GM12801 (cell line): ENCODE results near the gene UQCR11.

Source experiments
- TF ChIP-seq, protein P1 (sequence below): IDR thresholded peaks from one replicate; pipeline ENCODE4 v1.5.1; 2011; ENCODE audit warnings: control low read depth; ENCODE audit not compliant: insufficient read length; ENCODE audit errors: extremely low read depth

UQCR11 gene

DNA sequence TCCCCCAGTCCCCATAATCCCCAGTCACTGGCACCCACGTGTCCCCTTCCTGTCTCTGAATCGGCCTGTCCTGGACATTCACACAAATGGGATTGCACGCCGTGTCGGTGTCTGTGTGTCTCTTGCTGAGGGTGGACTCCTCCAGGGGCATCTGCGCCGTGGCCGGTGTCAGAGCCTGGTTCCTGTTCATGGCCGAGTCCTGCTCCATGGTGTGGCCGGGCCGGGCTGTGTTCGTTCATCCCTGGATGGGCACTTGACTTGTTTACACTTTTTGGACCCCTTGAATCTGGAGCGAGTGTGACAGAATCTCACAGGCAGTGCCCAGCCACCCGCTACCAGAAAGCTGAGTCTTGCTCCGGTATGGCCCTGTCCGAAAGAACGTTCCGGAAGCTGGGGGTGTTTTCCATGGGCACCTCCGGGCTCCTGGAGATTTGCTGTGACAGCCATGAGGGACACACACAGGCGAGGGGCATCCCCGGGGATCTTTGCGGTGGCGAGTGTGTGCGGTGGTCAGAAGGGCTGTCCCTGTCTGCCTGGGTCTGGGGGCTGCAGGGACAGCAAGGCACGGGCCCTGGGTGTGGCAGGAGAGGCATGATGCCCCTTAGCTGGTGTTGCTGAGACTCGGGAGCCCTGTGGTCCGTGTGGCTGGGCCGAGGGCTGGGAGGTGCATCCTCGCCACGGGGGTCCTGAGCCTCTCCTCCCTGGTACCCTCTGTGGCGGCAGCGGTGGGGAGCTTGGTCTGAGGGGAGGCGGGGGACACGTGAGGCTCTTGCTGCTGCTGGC is 30.7 kb downstream of the UQCR11 start:
- TF ChIP-seq, protein P1, sequence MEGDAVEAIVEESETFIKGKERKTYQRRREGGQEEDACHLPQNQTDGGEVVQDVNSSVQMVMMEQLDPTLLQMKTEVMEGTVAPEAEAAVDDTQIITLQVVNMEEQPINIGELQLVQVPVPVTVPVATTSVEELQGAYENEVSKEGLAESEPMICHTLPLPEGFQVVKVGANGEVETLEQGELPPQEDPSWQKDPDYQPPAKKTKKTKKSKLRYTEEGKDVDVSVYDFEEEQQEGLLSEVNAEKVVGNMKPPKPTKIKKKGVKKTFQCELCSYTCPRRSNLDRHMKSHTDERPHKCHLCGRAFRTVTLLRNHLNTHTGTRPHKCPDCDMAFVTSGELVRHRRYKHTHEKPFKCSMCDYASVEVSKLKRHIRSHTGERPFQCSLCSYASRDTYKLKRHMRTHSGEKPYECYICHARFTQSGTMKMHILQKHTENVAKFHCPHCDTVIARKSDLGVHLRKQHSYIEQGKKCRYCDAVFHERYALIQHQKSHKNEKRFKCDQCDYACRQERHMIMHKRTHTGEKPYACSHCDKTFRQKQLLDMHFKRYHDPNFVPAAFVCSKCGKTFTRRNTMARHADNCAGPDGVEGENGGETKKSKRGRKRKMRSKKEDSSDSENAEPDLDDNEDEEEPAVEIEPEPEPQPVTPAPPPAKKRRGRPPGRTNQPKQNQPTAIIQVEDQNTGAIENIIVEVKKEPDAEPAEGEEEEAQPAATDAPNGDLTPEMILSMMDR: no peak

DNA sequence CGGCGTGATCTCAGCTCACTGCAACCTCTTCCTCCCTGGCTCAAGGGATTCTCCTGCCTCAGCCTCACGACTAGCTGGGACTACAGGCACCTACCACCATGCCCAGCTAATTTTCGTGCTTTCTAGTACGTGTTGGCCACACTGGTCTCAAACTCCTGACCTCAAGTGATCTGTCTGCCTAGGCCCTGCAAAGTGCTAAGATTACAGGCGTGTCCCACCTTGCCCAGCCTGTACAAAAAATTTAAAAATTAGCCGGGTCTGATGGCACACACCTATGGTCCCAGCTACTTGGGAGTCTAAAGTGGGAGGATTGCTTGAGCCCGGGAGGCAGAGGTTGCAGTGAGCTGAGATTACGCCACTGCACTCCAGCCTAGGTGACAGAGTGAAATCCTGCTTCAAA is 32.5 kb downstream of the UQCR11 start:
- TF ChIP-seq, protein P1: no peak

DNA sequence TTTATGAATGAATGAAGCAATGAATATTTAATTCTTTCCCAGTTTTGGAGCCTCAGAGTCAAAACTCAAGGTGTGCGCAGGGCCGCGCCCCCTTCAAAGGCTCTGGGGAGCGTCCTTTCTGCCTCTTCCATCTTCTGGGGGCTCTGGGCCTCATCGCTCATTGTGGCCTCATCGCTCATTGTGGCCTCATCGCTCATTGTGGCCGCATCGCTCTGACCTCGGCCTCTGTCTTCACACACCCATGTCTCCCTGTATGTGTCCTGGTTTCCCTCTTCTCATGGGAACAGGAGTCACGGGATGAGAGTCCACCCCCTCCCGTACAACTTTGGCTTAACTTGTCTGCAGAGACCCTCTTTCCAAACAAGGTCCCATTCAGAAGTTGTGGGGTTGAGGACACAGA is 33.9 kb downstream of the UQCR11 start:
- TF ChIP-seq, protein P1: no peak

GRCh38 chr19:1570836-1571235 is 34.4 kb downstream of the UQCR11 start:
- TF ChIP-seq, protein P1: no peak

DNA sequence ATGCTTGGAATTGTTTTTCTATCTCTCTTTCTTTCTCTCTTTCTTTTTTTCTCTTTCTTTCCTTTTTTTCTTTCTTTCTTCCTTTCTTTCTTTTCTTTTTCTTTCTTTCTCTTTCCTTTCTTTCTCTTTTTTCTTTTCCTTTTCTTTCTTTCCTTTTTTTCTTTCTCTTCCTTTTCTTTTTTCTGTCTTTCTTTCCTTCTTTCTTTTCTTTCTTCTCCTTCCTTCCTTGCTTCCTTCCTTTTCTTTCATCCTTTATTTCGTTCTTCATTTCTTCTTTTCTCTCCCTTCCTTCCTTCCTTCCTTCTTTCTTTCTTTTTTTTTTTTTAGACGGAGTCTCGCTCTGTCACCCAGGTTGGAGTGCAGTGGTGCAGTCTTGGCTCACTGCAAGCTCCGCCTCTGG is 35.3 kb downstream of the UQCR11 start:
- TF ChIP-seq, protein P1: no peak

DNA sequence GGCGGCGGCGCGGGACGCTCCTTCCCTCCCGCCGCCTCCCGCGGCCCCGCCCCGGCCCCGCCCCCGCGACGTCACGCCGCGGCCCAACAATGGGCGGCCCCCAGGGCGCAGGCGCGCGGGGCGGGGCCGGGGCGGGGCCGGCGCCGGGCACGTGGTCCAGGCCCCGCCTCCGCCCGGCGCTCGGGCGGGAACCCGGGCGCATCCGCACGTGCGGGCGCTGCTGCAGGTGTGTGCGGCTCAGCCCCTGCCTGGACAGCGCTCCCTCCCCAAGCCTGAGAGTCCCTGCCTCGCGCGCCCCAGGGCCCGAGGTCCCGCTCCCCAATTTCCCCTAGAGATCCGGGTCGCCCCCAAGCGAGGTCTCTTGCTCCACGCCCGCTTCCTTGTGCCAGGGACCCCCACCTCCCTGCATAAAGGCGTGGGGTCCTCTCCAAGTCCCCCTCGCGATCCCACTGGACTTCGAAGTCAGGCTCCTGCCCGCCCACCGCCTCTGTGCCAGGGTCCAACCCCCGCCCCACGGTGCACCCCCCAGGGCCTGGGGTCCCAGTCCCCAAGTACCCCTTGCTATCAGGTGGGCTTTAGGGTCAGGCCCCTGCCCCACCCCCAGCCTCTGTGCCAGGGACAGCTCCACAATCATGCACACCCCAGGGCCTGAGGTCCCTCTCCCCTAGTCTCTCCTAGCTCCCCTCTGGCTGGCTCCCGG is 36.8 kb downstream of the UQCR11 start, which contains the start of gene MEX3D:
TSS of gene MEX3D (minus strand) at position 6 of the 700 bp plus-strand sequence. CDS start 267 bp downstream, outside the sequence.
- TF ChIP-seq, protein P1: no peak

DNA sequence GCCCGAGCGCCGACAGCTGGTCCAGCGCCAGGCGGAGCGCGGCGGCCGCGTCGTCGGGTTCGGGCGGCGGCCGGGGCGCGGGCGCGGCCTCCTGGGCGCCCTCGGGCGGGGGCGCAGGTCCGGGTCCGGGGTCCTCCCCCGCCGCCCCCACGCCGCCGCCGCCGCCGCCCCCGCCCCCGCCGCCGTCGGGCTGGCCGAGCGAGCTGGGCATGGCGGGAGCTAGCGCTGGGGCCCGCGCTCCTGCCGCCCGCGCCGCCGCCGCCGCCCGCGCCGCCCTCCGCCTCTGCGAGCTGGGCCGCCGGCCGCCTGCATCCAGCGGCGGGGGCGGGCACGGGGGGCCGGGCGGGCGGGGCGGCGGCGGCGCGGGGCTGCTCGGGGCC is 37.4 kb downstream of the UQCR11 start:
- TF ChIP-seq, protein P1: no peak
